SU-DHL-6 (cell line): ENCODE data around the gene OR7G3.

ENCODE experiments used
- EZH2phosphoT487 ChIP-seq: fragments of 200-600 bp; sonication (generic), shearing (Covaris generic); conservative IDR thresholded peaks from 2 replicates; pipeline ENCODE4 v1.6.1; 2018; ENCODE audit warnings: mild to moderate bottlenecking, antibody characterized with exemption, low read length, moderate library complexity, mixed read lengths
- TF ChIP-seq, protein P1 (sequence below): fragments of 200-600 bp; sonication (generic); IDR thresholded peaks from one replicate; pipeline ENCODE4 v1.5.1; 2017; ENCODE audit warnings: antibody characterized with exemption, mild to moderate bottlenecking, low read length, moderate library complexity; ENCODE audit not compliant: insufficient read depth, poor library complexity, severe bottlenecking

DNA sequence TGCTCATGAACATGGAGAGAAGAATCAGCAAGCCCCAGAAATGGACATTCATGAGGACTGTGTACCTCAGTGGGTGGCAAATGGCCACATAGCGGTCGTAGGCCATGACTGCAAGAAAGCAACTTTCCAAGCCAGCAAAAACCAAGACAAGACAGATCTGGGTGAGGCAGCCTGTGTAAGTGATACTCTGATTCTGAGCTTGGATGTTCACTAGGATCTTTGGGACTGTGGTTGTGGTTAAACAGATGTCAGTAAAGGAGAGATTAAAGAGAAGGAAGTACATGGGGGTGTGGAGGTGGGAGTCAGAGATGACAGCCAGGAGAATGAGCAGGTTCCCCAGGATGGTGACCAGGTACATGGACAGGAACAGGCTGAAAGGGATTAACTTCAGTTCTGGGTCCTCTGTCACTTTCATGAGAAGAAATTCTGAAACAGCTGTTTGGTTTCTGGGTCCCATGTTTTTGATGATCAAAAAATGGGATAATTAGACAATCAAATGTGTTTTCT lies 11.4 kb downstream of the OR7G3 start, which contains the start of gene OR7G1:
- TF ChIP-seq, protein P1, sequence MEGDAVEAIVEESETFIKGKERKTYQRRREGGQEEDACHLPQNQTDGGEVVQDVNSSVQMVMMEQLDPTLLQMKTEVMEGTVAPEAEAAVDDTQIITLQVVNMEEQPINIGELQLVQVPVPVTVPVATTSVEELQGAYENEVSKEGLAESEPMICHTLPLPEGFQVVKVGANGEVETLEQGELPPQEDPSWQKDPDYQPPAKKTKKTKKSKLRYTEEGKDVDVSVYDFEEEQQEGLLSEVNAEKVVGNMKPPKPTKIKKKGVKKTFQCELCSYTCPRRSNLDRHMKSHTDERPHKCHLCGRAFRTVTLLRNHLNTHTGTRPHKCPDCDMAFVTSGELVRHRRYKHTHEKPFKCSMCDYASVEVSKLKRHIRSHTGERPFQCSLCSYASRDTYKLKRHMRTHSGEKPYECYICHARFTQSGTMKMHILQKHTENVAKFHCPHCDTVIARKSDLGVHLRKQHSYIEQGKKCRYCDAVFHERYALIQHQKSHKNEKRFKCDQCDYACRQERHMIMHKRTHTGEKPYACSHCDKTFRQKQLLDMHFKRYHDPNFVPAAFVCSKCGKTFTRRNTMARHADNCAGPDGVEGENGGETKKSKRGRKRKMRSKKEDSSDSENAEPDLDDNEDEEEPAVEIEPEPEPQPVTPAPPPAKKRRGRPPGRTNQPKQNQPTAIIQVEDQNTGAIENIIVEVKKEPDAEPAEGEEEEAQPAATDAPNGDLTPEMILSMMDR = no peak
- no peak for TF ChIP-seq EZH2phosphoT487
